ENCODE data around the gene GTPBP3.
A peak's percentile ranks its signal among the peaks of the same experiment; 100 is the strongest.

The GTPBP3 gene

DNA sequence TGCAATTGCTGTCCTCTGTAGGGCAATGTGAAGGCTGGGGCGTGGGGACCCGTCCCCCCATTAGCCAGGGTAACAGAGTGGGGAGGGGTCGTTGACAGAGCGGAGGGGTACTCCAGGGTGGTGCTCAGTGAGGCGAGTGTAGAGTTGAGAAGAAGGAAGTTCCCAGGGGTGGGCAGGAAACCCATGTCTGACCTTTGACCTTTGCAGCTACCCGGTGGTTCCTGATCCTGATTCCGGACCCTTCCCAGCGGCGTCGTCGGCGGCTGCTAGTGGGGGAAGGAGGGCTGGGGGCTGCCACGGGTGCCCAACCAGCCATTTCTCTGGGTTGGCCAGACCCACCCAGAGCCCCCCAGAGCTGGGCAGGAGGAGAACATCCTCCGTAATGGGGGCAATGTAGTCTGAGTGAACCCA is 41.9 kb downstream of the GTPBP3 start:
- H3K4me3 ChIP-seq (ENCODE audit: low read depth, low read length): no peak overlapping the region
- TF ChIP-seq, protein P1, sequence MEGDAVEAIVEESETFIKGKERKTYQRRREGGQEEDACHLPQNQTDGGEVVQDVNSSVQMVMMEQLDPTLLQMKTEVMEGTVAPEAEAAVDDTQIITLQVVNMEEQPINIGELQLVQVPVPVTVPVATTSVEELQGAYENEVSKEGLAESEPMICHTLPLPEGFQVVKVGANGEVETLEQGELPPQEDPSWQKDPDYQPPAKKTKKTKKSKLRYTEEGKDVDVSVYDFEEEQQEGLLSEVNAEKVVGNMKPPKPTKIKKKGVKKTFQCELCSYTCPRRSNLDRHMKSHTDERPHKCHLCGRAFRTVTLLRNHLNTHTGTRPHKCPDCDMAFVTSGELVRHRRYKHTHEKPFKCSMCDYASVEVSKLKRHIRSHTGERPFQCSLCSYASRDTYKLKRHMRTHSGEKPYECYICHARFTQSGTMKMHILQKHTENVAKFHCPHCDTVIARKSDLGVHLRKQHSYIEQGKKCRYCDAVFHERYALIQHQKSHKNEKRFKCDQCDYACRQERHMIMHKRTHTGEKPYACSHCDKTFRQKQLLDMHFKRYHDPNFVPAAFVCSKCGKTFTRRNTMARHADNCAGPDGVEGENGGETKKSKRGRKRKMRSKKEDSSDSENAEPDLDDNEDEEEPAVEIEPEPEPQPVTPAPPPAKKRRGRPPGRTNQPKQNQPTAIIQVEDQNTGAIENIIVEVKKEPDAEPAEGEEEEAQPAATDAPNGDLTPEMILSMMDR (IDR thresholded peaks at IDR 0.05; ENCODE audit: low read depth, low read length, missing control alignments): no peak
- DNase-seq (ENCODE audit: low read depth): no peak

DNA sequence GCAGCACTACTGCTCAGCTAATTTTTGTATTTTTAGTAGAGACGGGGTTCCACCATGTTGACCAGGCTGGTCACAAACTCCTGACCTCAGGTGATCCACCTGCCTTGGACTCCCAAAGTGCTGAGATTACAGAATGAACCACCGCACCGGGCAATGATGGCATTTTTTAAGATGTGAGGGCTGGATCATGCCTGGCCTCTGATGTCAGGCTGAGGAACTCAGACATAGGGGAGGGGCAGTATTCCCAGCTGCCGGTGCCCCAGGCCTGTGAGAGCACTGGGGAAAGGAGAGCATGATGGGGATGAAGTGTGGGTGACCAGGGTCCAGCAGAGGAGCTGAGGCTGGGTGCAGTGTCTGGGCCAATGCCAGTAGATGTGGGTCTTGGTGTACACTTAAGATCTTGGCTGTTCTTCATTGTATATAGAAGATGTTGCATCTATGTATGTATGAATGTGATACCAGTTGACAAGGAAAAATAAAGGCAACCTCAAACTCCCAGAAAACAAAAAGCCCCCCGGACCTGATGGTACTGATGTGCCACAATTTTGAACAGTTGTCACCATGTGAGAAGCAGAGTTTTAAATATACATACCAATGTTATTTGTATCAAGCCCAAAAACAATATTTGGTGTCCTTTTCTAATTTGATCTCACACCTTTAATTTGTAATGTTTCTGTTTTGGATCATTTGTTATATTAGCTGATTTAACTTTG is 43.2 kb downstream of the GTPBP3 start:
- H3K4me3 ChIP-seq (ENCODE audit: low read depth, low read length): no peak overlapping the region
- TF ChIP-seq, protein P1 (IDR thresholded peaks at IDR 0.05; ENCODE audit: low read depth, low read length, missing control alignments): no peak
- no peak for DNase-seq (ENCODE audit: low read depth)

DNA sequence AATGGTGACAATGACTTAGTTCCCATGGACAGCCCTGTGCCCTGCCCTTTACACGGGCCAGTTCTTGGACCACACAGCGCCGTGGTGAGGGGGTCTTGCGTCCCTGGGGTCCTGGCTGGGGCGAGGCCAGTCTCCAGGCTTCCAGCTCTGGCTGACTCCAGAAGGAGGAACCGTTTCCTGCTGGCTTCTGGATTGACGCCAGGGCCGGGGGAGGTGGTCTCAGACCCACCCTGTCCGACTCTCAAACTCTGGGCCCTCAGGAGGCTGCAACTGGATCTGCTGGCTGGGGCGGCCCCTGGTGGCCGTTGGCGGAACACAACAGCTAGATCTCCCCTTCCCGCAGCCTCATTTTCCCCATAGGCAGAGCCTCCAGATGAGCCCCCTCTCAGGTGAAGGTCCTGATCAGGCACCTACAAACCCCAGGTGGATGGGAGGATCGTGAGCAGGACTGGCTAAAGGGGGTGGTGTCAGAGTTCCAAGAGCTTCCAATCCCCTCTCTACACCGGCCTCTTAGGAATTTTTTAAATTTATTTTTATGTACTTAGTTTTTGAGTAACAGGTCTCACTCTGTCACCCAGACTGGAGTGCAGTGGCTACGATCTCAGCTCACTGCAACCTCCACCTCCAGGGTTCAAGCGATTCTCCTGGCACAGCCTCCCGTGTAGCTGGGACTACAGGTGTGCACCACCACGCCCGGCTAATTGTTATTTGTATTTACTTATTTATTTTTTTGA is 48.7 kb downstream of the GTPBP3 start:
- TF ChIP-seq, protein P1 (IDR thresholded peaks at IDR 0.05; ENCODE audit: low read depth, low read length, missing control alignments): peak; percentile 98
- no peak overlapping the region for H3K4me3 ChIP-seq (ENCODE audit: low read depth, low read length)
- DNase-seq (ENCODE audit: low read depth): no peak

DNA sequence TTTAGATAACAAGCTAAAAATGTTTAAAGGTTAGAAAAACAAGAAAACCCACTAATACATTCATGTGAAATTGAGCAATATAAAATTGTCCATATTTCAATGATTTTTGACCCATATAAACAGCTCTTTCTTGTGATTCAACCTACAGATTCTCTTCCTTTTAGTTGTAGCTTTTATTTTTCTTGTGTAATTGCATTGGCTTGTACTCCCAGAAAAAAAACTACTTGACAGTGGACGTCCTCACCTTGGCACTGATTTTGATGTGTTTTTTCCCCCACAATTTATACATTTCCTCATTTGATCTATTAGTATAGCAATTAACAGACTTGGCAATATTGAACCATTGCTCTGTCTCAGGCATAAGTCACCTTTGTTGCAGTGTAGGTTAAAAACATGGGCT is 51.9 kb downstream of the GTPBP3 start:
- TF ChIP-seq, protein P1 (IDR thresholded peaks at IDR 0.05; ENCODE audit: low read depth, low read length, missing control alignments): no peak
- no peak overlapping the region for H3K4me3 ChIP-seq (ENCODE audit: low read depth, low read length)
- DNase-seq (ENCODE audit: low read depth): no peak

DNA sequence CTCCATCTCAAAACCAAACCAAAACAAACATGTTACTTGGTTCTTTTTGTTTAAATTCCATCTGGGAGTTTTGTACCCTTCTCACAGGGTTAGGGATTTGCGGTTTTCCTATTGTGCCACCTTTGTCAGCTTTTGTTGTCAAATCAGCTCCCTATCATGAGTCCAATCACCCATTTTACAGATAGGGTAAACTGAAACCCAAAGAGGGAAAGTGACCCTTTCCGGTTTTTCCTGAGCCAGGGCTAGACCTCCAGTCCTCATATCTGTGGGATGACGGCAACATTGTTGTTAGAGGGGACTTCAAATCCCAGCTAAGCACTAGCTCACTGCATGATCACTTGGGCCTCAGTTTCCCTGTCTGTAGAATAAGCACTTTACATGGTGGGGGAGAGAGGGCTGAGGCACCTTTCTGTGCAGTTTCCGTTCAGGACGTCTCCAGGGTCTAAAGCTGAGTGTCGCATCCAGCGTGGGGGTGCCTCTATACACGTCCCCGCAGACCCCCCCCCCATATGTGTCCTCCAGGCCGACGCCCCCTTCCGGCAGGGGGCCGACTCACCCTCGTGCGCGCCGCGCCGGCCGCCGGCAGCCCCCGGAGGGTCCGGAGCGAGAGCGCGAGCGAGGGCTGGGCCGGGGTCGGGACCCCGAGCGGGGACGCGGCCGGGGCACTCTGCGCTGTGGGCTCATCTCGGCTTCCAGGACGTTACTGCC is 52.8 kb downstream of the GTPBP3 start:
- no peak for DNase-seq (ENCODE audit: low read depth)
- peak overlapping the region; percentile 39 for H3K4me3 ChIP-seq (ENCODE audit: low read depth, low read length)
- TF ChIP-seq, protein P1 (IDR thresholded peaks at IDR 0.05; ENCODE audit: low read depth, low read length, missing control alignments): peak; percentile 9

DNA sequence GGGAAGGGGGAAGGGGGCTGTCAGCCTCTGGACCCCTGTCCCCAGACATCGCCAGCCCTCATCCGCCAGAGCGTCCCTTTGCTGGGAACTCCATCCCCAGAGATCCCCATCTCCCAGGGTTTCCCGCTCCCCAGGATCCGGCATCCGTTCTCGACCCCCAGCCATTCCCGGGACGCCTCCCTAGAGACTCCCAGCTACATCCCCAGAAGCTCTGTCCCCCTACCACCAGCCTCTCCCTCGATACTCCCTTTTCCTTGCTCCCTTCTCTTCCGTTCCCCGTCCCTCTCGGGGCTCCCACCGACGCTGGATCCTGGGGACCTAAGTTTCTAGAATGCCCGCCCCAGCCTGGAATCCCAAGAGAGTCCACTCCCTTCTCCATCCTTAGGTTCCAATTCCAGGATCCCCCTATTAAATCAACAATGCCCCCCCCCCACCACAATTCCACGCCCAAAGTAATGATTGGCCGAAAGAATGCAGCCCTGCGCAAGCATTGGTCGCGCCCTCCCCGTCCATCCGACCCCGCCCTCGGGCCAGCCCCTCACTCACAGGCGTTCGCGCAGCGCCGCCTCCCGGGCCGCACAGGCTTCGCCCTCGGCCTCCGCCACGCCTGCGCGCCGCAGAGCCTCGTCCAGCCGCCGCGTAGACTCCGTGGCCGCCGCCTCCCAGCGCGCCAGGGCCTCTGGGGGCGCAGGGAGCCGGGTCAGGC is 53.5 kb downstream of the GTPBP3 start:
- TF ChIP-seq, protein P1 (IDR thresholded peaks at IDR 0.05; ENCODE audit: low read depth, low read length, missing control alignments): peak; percentile 68

More for the DNA sequence above, 53.5 kb downstream of the GTPBP3 start:
- H3K4me3 ChIP-seq (ENCODE audit: low read depth, low read length): peak overlapping the region; percentile 39
- DNase-seq (ENCODE audit: low read depth): no peak

Data from GM12864 (cell line).